Osteocyte (in vitro differentiated cells): ENCODE results near the gene CADM1. TPM values are rescaled to one million over a fixed set of nuclear protein-coding genes. Genes with fewer than 3 reads are reported as not detected.

Experiments
- DNase-seq: peaks from one replicate; pipeline ENCODE4 v3.0.0; 2021; ENCODE audit warnings: mixed read lengths; ENCODE audit not compliant: unreplicated experiment; ENCODE audit errors: extremely low spot score
- H3K27ac Mint-ChIP-seq: one replicate; pipeline ENCODE4 v1.8.0; 2021; ENCODE audit warnings: mild to moderate bottlenecking, mixed read lengths; ENCODE audit not compliant: unreplicated experiment
- H3K27me3 Mint-ChIP-seq: one replicate; pipeline ENCODE4 v1.8.0; 2021; ENCODE audit warnings: mixed read lengths; ENCODE audit not compliant: unreplicated experiment
- H3K36me3 Mint-ChIP-seq: one replicate; pipeline ENCODE4 v1.8.0; 2021; ENCODE audit warnings: mixed read lengths; ENCODE audit not compliant: unreplicated experiment
- H3K4me1 Mint-ChIP-seq: one replicate; pipeline ENCODE4 v1.8.0; 2021; ENCODE audit warnings: mixed read lengths; ENCODE audit not compliant: unreplicated experiment
- H3K4me3 Mint-ChIP-seq: one replicate; pipeline ENCODE4 v1.8.0; 2021; ENCODE audit warnings: mild to moderate bottlenecking, moderate library complexity, mixed read lengths; ENCODE audit not compliant: unreplicated experiment
- H3K9me3 Mint-ChIP-seq: one replicate; pipeline ENCODE4 v1.8.0; 2021; ENCODE audit warnings: mixed read lengths; ENCODE audit not compliant: unreplicated experiment
- CTCF ChIP-seq: fragments of 200-600 bp; sonication (generic); IDR thresholded peaks from 2 replicates; pipeline ENCODE4 v1.5.0; 2021; ENCODE audit warnings: antibody characterized with exemption, mild to moderate bottlenecking, moderate library complexity
- total RNA-seq: library from RNA; stranded (reverse); gene quantifications from 2 replicates; pipeline ENCODE4 v1.2.1, GENCODE V29; 2021

The CADM1 gene
- total RNA-seq, 1 donor from 2014 or later, result 24.2 TPM

- Mint-ChIP-seq H3K9me3 (no peaks in the 10 kb centered on the region), H3K27me3 (peaks cover 3% of the 10 kb centered on the region), H3K27ac (no peak overlapping the region), H3K4me1 (no peaks in the 10 kb centered on the region), H3K36me3 (no peaks in the 10 kb centered on the region), H3K4me3 (no peak overlapping the region)
- no peak for DNase-seq
- no peak for TF ChIP-seq CTCF
Observed at GRCh38 chr11:115428306-115428705, 75.9 kb downstream of the CADM1 start.

GRCh38 chr11:115425816-115426215 lies 78.4 kb downstream of the CADM1 start:
- Mint-ChIP-seq H3K27me3 (peaks cover 3% of the 10 kb centered on the region), H3K4me1 (peaks cover 9% of the 10 kb centered on the region), H3K4me3 (no peak overlapping the region), H3K27ac (no peak overlapping the region), H3K36me3 (no peaks in the 10 kb centered on the region), H3K9me3 (no peaks in the 10 kb centered on the region)
- no peak for DNase-seq
- TF ChIP-seq CTCF, result no peak

GRCh38 chr11:115425250-115425649 lies 79.0 kb downstream of the CADM1 start:
- H3K4me3 Mint-ChIP-seq, result no peak overlapping the region
- no peak for TF ChIP-seq CTCF
- no peak for DNase-seq
- H3K4me1 Mint-ChIP-seq, result peaks cover 10% of the 10 kb centered on the region
- H3K9me3 Mint-ChIP-seq, result no peaks in the 10 kb centered on the region
- peaks cover 3% of the 10 kb centered on the region for H3K27me3 Mint-ChIP-seq
- no peak overlapping the region for H3K27ac Mint-ChIP-seq
- H3K36me3 Mint-ChIP-seq, result no peaks in the 10 kb centered on the region

- no peaks in the 10 kb centered on the region for H3K9me3 Mint-ChIP-seq
- H3K27ac Mint-ChIP-seq, result no peak overlapping the region
- no peak for DNase-seq
- no peak for TF ChIP-seq CTCF
- no peak overlapping the region for H3K4me3 Mint-ChIP-seq
- no peaks in the 10 kb centered on the region for H3K36me3 Mint-ChIP-seq
- peaks cover 3% of the 10 kb centered on the region for H3K27me3 Mint-ChIP-seq
- peaks cover 10% of the 10 kb centered on the region for H3K4me1 Mint-ChIP-seq
Observed at GRCh38 chr11:115423728-115424459, 80.3 kb downstream of the CADM1 start.

- Mint-ChIP-seq H3K36me3 (no peaks in the 10 kb centered on the region), H3K27ac (no peak overlapping the region), H3K4me3 (no peak overlapping the region), H3K27me3 (peaks cover 3% of the 10 kb centered on the region), H3K9me3 (no peaks in the 10 kb centered on the region), H3K4me1 (peaks cover 10% of the 10 kb centered on the region)
- DNase-seq, result no peak
- no peak for TF ChIP-seq CTCF
Observed at GRCh38 chr11:115421992-115422689, 82.1 kb downstream of the CADM1 start.
